Fibroblast of mammary gland (primary cell): ENCODE data around the gene SYNE1.

Experiments used
- DNase-seq: peaks from one replicate; pipeline ENCODE4 v3.0.0-alpha.2; 2010; ENCODE audit warnings: low read depth
- H3K4me3 ChIP-seq: 2 replicates; pipeline ENCODE4 v1.5.1; 2011; ENCODE audit warnings: low read depth, mild to moderate bottlenecking, low read length, moderate library complexity; ENCODE audit not compliant: control insufficient read depth
- CTCF ChIP-seq: conservative IDR thresholded peaks from 2 replicates; pipeline ENCODE4 v1.5.1; 2011; ENCODE audit warnings: low read depth, low read length, inconsistent platforms; ENCODE audit not compliant: control insufficient read depth, insufficient read depth

The SYNE1 gene

GRCh38 chr6:152587473-152587872, 49.7 kb downstream of the SYNE1 start:
- no peak for DNase-seq
- TF ChIP-seq CTCF, result no peak
- H3K4me3 ChIP-seq, result no peak overlapping the region

- no peak for DNase-seq
- no peak overlapping the region for H3K4me3 ChIP-seq
- TF ChIP-seq CTCF, result no peak
These were observed 51.9 kb downstream of the SYNE1 start for GRCh38 chr6:152585236-152585635.

GRCh38 chr6:152583888-152584287, 53.3 kb downstream of the SYNE1 start:
- no peak for TF ChIP-seq CTCF
- no peak overlapping the region for H3K4me3 ChIP-seq
- DNase-seq, result no peak

DNA sequence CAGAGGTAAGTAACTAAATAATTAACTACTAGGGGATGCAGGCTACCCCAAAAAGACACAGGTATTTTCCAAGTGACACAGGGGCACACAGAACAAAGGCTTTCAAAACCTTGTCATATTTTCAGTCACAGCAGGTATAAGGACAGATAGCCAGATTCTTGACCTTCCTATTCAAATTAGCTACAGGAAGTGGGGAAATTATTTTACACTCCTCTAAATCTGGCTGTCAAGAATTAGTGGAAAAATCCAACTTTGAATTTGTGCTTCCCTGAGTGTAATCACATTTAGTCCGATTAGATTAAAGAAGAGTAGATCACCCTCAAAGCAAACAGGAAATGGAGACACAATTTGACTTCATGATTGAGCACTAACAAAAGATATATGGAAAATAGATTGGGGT, 60.6 kb downstream of the SYNE1 start:
- DNase-seq, result no peak
- no peak overlapping the region for H3K4me3 ChIP-seq
- TF ChIP-seq CTCF, result no peak

GRCh38 chr6:152575621-152576150, 61.5 kb downstream of the SYNE1 start:
- peak; percentile 79 for DNase-seq
- TF ChIP-seq CTCF, result no peak
- no peak overlapping the region for H3K4me3 ChIP-seq

DNA sequence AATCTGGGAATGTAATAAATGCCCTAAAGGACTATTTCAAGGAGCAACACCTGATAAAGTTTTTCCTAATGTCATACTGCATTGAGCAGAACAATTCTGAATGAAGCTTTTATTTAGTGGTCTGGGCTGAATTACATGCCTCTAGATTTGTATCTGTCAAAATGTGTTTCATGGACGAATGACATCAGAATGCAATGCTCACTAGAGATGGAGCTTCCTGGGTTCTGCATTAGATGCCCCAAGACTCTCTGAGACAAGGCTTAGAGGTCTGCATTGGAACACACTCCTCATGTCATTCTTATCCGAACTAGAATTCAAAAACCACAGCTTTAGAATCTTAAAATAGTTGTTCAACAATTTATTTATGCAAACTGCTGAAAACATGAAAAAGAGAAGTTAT, 62.0 kb downstream of the SYNE1 start:
- H3K4me3 ChIP-seq, result no peak overlapping the region

More for the DNA sequence above, 62.0 kb downstream of the SYNE1 start:
- DNase-seq, result no peak
- no peak for TF ChIP-seq CTCF
